ENCODE results near the gene PDE4B.

Gene PDE4B

GRCh38 chr1:66285618-66286270 is 493.0 kb downstream of the PDE4B start:
- DNase-seq (ENCODE audit: low read depth), result no peak

GRCh38 chr1:66286307-66286706 is 493.6 kb downstream of the PDE4B start:
- no peak for DNase-seq (ENCODE audit: low read depth)

GRCh38 chr1:66288048-66288447 is 495.4 kb downstream of the PDE4B start:
- no peak for DNase-seq (ENCODE audit: low read depth)

- no peak for DNase-seq (ENCODE audit: low read depth)
Observed at GRCh38 chr1:66290761-66291530, 498.3 kb downstream of the PDE4B start.

GRCh38 chr1:66291531-66291864 is 498.8 kb downstream of the PDE4B start:
- DNase-seq (ENCODE audit: low read depth), result no peak

- DNase-seq (ENCODE audit: low read depth), result no peak
Observed at GRCh38 chr1:66292305-66292704, 499.6 kb downstream of the PDE4B start.

- no peak for DNase-seq (ENCODE audit: low read depth)
Observed at GRCh38 chr1:66292944-66293343, 500.2 kb downstream of the PDE4B start.

GRCh38 chr1:66294707-66295370 is 502.1 kb downstream of the PDE4B start:
- no peak for DNase-seq (ENCODE audit: low read depth)

GRCh38 chr1:66295803-66296202 is 503.1 kb downstream of the PDE4B start:
- DNase-seq (ENCODE audit: low read depth), result no peak

GRCh38 chr1:66296370-66296769 is 503.7 kb downstream of the PDE4B start:
- no peak for DNase-seq (ENCODE audit: low read depth)

GRCh38 chr1:66296951-66297350 is 504.3 kb downstream of the PDE4B start:
- no peak for DNase-seq (ENCODE audit: low read depth)

- no peak for DNase-seq (ENCODE audit: low read depth)
Observed at GRCh38 chr1:66298464-66298863, 505.8 kb downstream of the PDE4B start.

GRCh38 chr1:66300280-66300971 is 507.7 kb downstream of the PDE4B start:
- no peak for DNase-seq (ENCODE audit: low read depth)

GRCh38 chr1:66300972-66301451 is 508.3 kb downstream of the PDE4B start:
- peak; percentile 20 for DNase-seq (ENCODE audit: low read depth)

- no peak for DNase-seq (ENCODE audit: low read depth)
Observed at GRCh38 chr1:66302184-66302742, 509.6 kb downstream of the PDE4B start.

- no peak for DNase-seq (ENCODE audit: low read depth)
Observed at GRCh38 chr1:66302815-66303214, 510.1 kb downstream of the PDE4B start.

GRCh38 chr1:66303646-66304045 is 511.0 kb downstream of the PDE4B start:
- no peak for DNase-seq (ENCODE audit: low read depth)

GRCh38 chr1:66304128-66304527 is 511.4 kb downstream of the PDE4B start:
- no peak for DNase-seq (ENCODE audit: low read depth)

GRCh38 chr1:66305927-66306326 is 513.2 kb downstream of the PDE4B start:
- no peak for DNase-seq (ENCODE audit: low read depth)

- DNase-seq (ENCODE audit: low read depth), result no peak
Observed at GRCh38 chr1:66309006-66309741, 516.5 kb downstream of the PDE4B start.

- DNase-seq (ENCODE audit: low read depth), result no peak
Observed at GRCh38 chr1:66311092-66311491, 518.4 kb downstream of the PDE4B start.
